T-cell (primary cell): ENCODE data around the gene OAS2. TPM values are rescaled to one million over a fixed set of nuclear protein-coding genes. Genes with fewer than 3 reads are reported as not detected.

Experiments used
- ATAC-seq, 4 experiments: fragments of 200-7000 bp in 3 of 4; fragments of 150-1000 bp in 1 of 4; cut with Tn5 transposase; replicated peaks in 1 of 4; 1 replicate in 3 of 4; 2 replicates in 1 of 4; pipeline ENCODE4 v1.10.0; 2021; ENCODE audit warnings: moderate library complexity in 3 of 4, mild to moderate bottlenecking in 2 of 4, moderate number of reproducible peaks in 1 of 4
- CTCF ChIA-PET, 2 donors: fragments of 300-600 bp; sonication (Branson Sonifier 250); formaldehyde crosslinking; loops; one replicate each; lab custom pipeline; 2022; ENCODE audit warnings: antibody characterized with exemption in 2 of 2; lab: Charles Lee
- POLR2A ChIA-PET, 2 donors: fragments of 300-600 bp; sonication (Branson Sonifier 250); formaldehyde crosslinking; loops; one replicate each; lab custom pipeline; 2022; ENCODE audit warnings: antibody characterized with exemption in 2 of 2; lab: Charles Lee
- DNase-seq, 35 experiments: peaks; one replicate each; pipeline versions ENCODE4 v3.0.0 to v3.0.0-alpha.2; 2013 to 2023
- H3K27ac ChIP-seq: one replicate; pipeline ENCODE4 v1.5.1; 2013; ENCODE audit warnings: low read length
- H3K27me3 ChIP-seq, 2 experiments: replicated peaks in 1 of 2; 1 replicate in 1 of 2; 2 replicates in 1 of 2; pipeline versions ENCODE4 v1.6.1 to v1.7.0; 2013; ENCODE audit warnings: low read length in 1 of 2, mixed read lengths in 1 of 2; ENCODE audit not compliant: control insufficient read depth in 2 of 2, insufficient read depth in 2 of 2; ENCODE audit errors: extremely low read depth in 1 of 2
- H3K36me3 ChIP-seq, 2 donors: 1 replicate in 1 of 2; 2 replicates in 1 of 2; pipeline versions ENCODE4 v1.6.1 to v1.7.0; 2013; ENCODE audit warnings: low read length in 1 of 2; ENCODE audit not compliant: control insufficient read depth in 2 of 2, insufficient read depth in 1 of 2; ENCODE audit errors: extremely low read depth in 1 of 2
- H3K4me1 ChIP-seq, 2 experiments: 1 replicate in 1 of 2; 2 replicates in 1 of 2; pipeline versions ENCODE4 v1.6.1 to v1.7.0; 2013; ENCODE audit warnings: low read length in 2 of 2, mixed read lengths in 1 of 2; ENCODE audit not compliant: insufficient read depth in 2 of 2, control insufficient read depth in 1 of 2; ENCODE audit errors: extremely low read depth in 1 of 2
- H3K4me3 ChIP-seq, 2 donors: 1 replicate in 1 of 2; 2 replicates in 1 of 2; pipeline versions ENCODE4 v1.5.1 to v1.7.0; 2013; ENCODE audit warnings: mild to moderate bottlenecking in 2 of 2, low read length in 1 of 2, moderate library complexity in 1 of 2; ENCODE audit not compliant: control insufficient read depth in 1 of 2; ENCODE audit errors: extremely low read depth in 1 of 2
- H3K9me3 ChIP-seq: 2 replicates; pipeline ENCODE4 v1.7.0; 2013
- H3K27ac Mint-ChIP-seq, 2 donors: one replicate each; pipeline ENCODE4 v1.8.0; 2020 to 2021; ENCODE audit warnings: mild to moderate bottlenecking in 2 of 2, mixed read lengths in 2 of 2
- H3K27me3 Mint-ChIP-seq, 2 donors: one replicate each; pipeline ENCODE4 v1.8.0; 2021 to 2022; ENCODE audit warnings: mixed read lengths in 2 of 2
- H3K36me3 Mint-ChIP-seq: one replicate; pipeline ENCODE4 v1.8.0; 2021; ENCODE audit warnings: mixed read lengths
- H3K4me1 Mint-ChIP-seq, 3 donors: one replicate each; pipeline ENCODE4 v1.8.0; 2020 to 2022; ENCODE audit warnings: mixed read lengths in 3 of 3, mild to moderate bottlenecking in 1 of 3
- H3K4me3 Mint-ChIP-seq, 3 donors: one replicate each; pipeline ENCODE4 v1.8.0; 2020 to 2022; ENCODE audit warnings: mild to moderate bottlenecking in 3 of 3, mixed read lengths in 3 of 3, moderate library complexity in 3 of 3
- H3K9me3 Mint-ChIP-seq, 3 donors: one replicate each; pipeline ENCODE4 v1.8.0; 2020 to 2022; ENCODE audit warnings: mixed read lengths in 3 of 3
- WGBS: methylation state at CpG from one replicate; pipeline ENCODE4 v1.1.5; 2013; ENCODE audit warnings: missing lambda C conversion rate; ENCODE audit not compliant: insufficient coverage; 5-methylcytosine and 5-hydroxymethylcytosine counted together
- total RNA-seq, 35 experiments: library from RNA in 6 of 35; stranded (reverse) in 6 of 35; fragments of 120-200 nt in 1 of 35; gene quantifications; one replicate each; pipeline versions ENCODE4 v1.2.1 to v1.2.4 and lab custom pipeline; 2013 to 2026

Gene OAS2
- total RNA-seq, 5 donors from 2014 or later (not counting 1 experiment from before 2014, with no cell fraction given): 44.8 to 75.5 (median 56.9) TPM

DNA sequence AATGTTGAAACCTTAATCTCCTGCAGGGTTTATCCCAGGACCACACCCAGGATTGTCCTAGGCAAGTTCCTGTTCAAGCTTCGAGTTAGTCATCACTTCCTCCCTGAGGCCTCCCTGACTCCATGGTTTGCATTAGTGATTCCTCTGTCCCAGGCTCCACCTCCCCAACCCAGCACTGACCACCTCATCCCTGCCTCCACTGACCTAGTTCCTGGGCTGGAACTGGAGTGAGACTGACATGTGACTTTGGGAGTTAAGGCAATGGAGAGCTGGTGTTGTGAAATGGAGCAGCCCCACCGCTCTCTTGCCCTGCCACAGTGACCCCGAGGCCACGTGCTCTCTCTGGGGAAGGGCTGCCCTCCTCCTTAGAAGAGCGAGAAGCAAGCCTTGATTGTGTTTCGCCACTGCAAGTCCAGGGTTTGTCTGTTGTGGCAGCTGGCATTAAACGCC is 62.4 kb downstream of the OAS2 start:
- peaks cover 0 to 18% of the 10 kb centered on the region in 2 experiments for H3K27me3 ChIP-seq
- Mint-ChIP-seq H3K27me3 (peaks cover 8 to 9% of the 10 kb centered on the region in 2 donors), H3K9me3 (no peaks in the 10 kb centered on the region), H3K36me3 (no peaks in the 10 kb centered on the region), H3K4me1 (no peaks in the 10 kb centered on the region), H3K4me3 (no peak overlapping the region), H3K27ac (no peak overlapping the region)
- H3K9me3 ChIP-seq: no peaks in the 10 kb centered on the region
- CTCF ChIA-PET: no interaction called here
- no peak overlapping the region for H3K4me3 ChIP-seq
- H3K4me1 ChIP-seq: no peaks in the 10 kb centered on the region
- 100% methylated on average over 2 of the region's 7 CpGs for WGBS
- DNase-seq (no peak), ATAC-seq (no peak)
- no peak overlapping the region for H3K27ac ChIP-seq
- POLR2A ChIA-PET: no interaction called here
- H3K36me3 ChIP-seq: no peaks in the 10 kb centered on the region

DNA sequence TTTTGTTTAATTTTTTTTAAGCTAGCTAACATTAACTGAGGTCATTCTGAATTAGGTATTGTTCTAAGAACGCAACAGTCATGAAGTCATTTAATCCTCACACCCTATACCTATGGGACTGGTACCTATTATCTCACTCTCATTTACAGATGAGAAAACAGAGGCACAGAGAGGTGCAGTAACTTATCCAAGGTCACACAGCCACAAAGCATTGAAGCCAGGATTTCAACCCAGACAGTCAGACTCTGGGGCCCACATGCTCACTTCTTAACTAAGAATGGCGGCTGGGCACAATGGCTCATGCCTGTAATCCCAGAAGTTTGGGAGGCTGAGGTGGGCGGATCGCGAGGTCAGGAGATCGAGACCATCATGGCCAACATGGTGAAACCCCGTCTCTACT is 63.2 kb downstream of the OAS2 start:
- H3K36me3 ChIP-seq: no peaks in the 10 kb centered on the region
- CTCF ChIA-PET: interaction anchor here in 1 of 2 donors (0.6 to 0.7 kb wide), 2 partner anchors 19 to 41 kb away, joined by 3 to 6 read pairs; no protein-coding TSS in a partner anchor
- no CpG with 5 or more reads among the region's 7 CpGs for WGBS

DNA sequence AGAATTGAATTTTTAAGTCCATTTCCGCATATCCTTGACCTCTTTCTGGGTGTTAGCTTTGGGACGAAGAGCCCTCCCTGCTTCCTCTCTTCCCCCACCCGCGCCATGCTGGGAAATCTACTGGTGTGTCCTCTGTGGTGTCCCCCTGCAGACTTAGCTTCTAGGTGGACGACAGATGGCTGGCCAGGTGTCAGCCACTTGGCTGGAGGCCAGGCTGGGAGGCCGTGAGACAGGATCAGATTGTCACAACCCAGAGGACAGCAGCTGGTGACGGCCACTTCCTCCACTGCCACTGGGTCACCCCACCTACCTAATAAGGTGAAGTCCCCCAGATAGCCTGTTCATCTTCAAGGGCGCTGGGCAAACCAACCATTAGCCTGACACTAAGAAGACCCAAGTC is 64.9 kb downstream of the OAS2 start:
- POLR2A ChIA-PET: interaction anchor here in 1 of 2 donors (0.6 kb wide), 1 partner anchor 49 kb away, joined by 5 read pairs; no protein-coding TSS in a partner anchor
- H3K4me3 ChIP-seq: no peak overlapping the region
- Mint-ChIP-seq H3K36me3 (no peaks in the 10 kb centered on the region), H3K4me3 (no peak overlapping the region), H3K4me1 (peaks cover 0 to under 1% (median under 1%) of the 10 kb centered on the region in 3 donors), H3K9me3 (no peaks in the 10 kb centered on the region), H3K27me3 (peaks cover 8 to 9% of the 10 kb centered on the region in 2 donors), H3K27ac (no peak overlapping the region)
- DNase-seq (no peak), ATAC-seq (no peak)
- H3K27ac ChIP-seq: no peak overlapping the region
- H3K36me3 ChIP-seq: no peaks in the 10 kb centered on the region
- 83% methylated on average over 5 of the region's 8 CpGs for WGBS
- CTCF ChIA-PET: no interaction called here
- no peaks in the 10 kb centered on the region for H3K4me1 ChIP-seq
- H3K27me3 ChIP-seq: peaks cover 0 to 13% of the 10 kb centered on the region in 2 experiments
- H3K9me3 ChIP-seq: no peaks in the 10 kb centered on the region

More for the DNA sequence above, 63.2 kb downstream of the OAS2 start:
- H3K9me3 Mint-ChIP-seq: no peaks in the 10 kb centered on the region
- peaks cover 8 to 9% of the 10 kb centered on the region in 2 donors for H3K27me3 Mint-ChIP-seq
- ATAC-seq (no peak), DNase-seq (no peak)
- POLR2A ChIA-PET: no interaction called here
- Histone ChIP-seq H3K4me1 (no peaks in the 10 kb centered on the region), H3K27me3 (peaks cover 0 to 18% of the 10 kb centered on the region in 2 experiments), H3K4me3 (no peak overlapping the region), H3K27ac (no peak overlapping the region), H3K9me3 (no peaks in the 10 kb centered on the region)
- no peaks in the 10 kb centered on the region for H3K4me1 Mint-ChIP-seq
- no peak overlapping the region for H3K4me3 Mint-ChIP-seq
- H3K36me3 Mint-ChIP-seq: no peaks in the 10 kb centered on the region
- no peak overlapping the region for H3K27ac Mint-ChIP-seq

DNA sequence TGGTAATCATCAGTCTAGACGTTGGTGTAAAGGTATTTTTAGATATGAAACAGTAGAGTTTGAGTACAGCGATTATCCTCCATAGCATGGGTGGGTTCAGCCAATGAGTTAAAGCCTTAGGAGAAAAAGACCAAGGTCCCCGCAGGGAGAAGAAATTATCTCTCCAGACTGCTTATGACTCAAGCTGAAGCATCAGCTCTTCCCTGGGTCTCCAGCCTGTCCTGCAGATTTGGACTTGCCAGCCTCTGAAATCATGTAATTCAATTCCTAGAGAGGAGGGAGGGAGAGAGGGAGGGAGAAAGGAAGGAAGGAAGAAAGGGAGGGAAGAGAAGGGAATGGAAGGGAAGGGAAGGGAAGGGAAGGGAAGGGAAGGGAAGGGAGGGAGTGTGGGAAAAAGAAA is 66.2 kb downstream of the OAS2 start:
- no peak overlapping the region for H3K27ac Mint-ChIP-seq
- H3K27ac ChIP-seq: no peak overlapping the region
- ATAC-seq (no peak), DNase-seq (no peak)
- peaks cover 8 to 9% of the 10 kb centered on the region in 2 donors for H3K27me3 Mint-ChIP-seq
- peaks cover 0 to 13% of the 10 kb centered on the region in 2 experiments for H3K27me3 ChIP-seq
- H3K4me1 ChIP-seq: peaks cover 4 to 8% of the 10 kb centered on the region in 2 experiments
- ChIA-PET CTCF (interaction anchor here (0.7 to 1.1 kb wide), 2 partner anchors 54 to 109 kb away, joined by 3 to 4 read pairs; no protein-coding TSS in a partner anchor), POLR2A (interaction anchor here (0.7 to 0.8 kb wide), 2 partner anchors 10 to 1076 kb away, joined by 3 to 10 read pairs; no protein-coding TSS in a partner anchor)
- H3K9me3 ChIP-seq: no peaks in the 10 kb centered on the region
- H3K36me3 Mint-ChIP-seq: no peaks in the 10 kb centered on the region
- H3K4me1 Mint-ChIP-seq: peaks cover 5 to 13% (median 11%) of the 10 kb centered on the region in 3 donors
- 67% methylated on average over 2 of the region's 3 CpGs for WGBS
- no peaks in the 10 kb centered on the region for H3K9me3 Mint-ChIP-seq
- H3K36me3 ChIP-seq: no peaks in the 10 kb centered on the region
- H3K4me3 ChIP-seq: no peak overlapping the region
- no peak overlapping the region for H3K4me3 Mint-ChIP-seq

DNA sequence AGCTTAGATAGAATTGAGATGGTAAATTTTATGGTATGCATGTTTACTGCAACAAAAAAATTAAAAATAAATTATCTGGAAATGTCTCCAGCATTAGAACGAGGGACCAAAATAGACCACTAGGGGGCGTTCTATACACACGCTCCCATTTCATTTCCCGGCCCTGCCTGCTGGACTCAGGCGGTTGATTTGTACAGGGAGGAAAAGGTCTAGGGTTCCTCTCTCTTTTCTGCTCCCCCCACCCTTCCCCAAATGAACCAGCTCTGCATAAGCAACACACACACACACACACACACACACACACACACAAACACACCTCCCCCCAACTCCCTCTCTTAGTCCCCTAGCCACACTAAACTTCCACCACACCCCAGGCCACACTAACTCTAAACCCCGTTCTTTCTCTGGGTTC is 70.4 kb downstream of the OAS2 start:
- H3K27ac ChIP-seq: no peak overlapping the region
- Mint-ChIP-seq H3K4me3 (no peak overlapping the region), H3K27ac (peak overlapping the region in 1 of 2 donors; percentile 57), H3K27me3 (peaks cover 4 to 7% of the 10 kb centered on the region in 2 donors), H3K4me1 (peaks cover 20 to 46% (median 42%) of the 10 kb centered on the region in 3 donors), H3K36me3 (no peaks in the 10 kb centered on the region), H3K9me3 (no peaks in the 10 kb centered on the region)
- no peaks in the 10 kb centered on the region for H3K9me3 ChIP-seq
- WGBS: no CpG with 5 or more reads among the region's 6 CpGs
- DNase-seq (peak; percentile 10 to 83 (median 45)), ATAC-seq (peak; percentile 74 to 83 (median 76))
- peaks cover 6 to 18% of the 10 kb centered on the region in 2 experiments for H3K4me1 ChIP-seq
- H3K36me3 ChIP-seq: no peaks in the 10 kb centered on the region
- no peak overlapping the region for H3K4me3 ChIP-seq
- POLR2A ChIA-PET: interaction anchor here in 1 of 2 donors (0.5 kb wide), 1 partner anchor 1366 kb away, joined by 4 read pairs; no protein-coding TSS in a partner anchor
- H3K27me3 ChIP-seq: peaks cover 0 to 3% of the 10 kb centered on the region in 2 experiments
- CTCF ChIA-PET: interaction anchor here (0.6 to 2.1 kb wide), 23 partner anchors 16 to 254 kb away, joined by 3 to 11 read pairs (median 3); partner anchors contain the start of gene DDX54 (in 1 of the 2)

DNA sequence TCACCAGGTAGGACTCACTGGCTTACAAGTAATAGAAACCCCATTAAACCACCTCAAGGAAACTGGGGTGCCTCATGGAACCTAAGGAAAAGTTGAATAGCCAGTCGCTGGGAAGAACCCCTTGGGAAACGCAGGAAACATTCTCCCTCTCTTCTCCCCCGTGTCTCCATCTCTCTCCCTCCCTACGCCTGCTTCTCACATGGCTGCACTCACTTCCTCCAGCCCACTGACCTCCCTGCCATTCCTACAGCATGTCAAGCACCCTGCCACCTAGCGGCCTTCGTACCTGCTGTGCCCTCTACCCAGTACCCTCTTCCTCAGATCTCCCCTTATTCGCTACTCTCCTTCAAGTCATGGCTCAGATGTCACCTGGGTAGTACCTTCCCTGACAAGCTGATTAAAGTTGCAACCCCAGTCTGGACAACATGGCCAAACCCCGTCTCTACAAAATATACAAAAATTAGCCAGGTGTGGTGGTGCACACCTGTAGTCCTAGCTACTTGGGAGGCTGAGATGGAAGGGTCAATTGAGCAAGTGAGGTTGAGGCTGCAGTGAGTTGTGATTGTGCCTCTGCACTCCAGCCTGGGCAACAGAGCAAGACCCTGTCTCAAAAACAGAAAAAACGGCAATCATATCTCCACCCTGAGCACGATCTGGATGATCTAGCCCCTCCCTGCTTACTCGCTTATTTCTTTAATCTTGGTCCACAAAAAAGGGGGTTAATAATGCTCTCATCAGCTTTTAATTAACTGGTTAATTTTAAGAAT is 71.8 kb downstream of the OAS2 start:
- no peak overlapping the region for H3K27ac ChIP-seq
- no peaks in the 10 kb centered on the region for H3K9me3 ChIP-seq
- ATAC-seq (no peak), DNase-seq (no peak)
- Mint-ChIP-seq H3K27me3 (peaks cover 0 to 1% of the 10 kb centered on the region in 2 donors), H3K36me3 (no peaks in the 10 kb centered on the region), H3K27ac (no peak overlapping the region), H3K4me1 (peaks cover 26 to 55% (median 54%) of the 10 kb centered on the region in 3 donors), H3K9me3 (no peaks in the 10 kb centered on the region), H3K4me3 (no peak overlapping the region)
- peaks cover 6 to 21% of the 10 kb centered on the region in 2 experiments for H3K4me1 ChIP-seq
- H3K36me3 ChIP-seq: no peaks in the 10 kb centered on the region
- no peak overlapping the region for H3K4me3 ChIP-seq
- ChIA-PET CTCF (interaction anchor here in 1 of 2 donors (0.6 to 2.1 kb wide), 7 partner anchors 25 to 142 kb away, joined by 3 to 8 read pairs (median 3); no protein-coding TSS in a partner anchor), POLR2A (no interaction called here)
- no peaks in the 10 kb centered on the region for H3K27me3 ChIP-seq
- 96% methylated on average over 8 of the region's 11 CpGs for WGBS
